HG03135 (cell line): ENCODE measurements around the gene GYPB.
"Not testable (repeated sequence)": the region's sequence is repeated elsewhere in the genome, so short reads cannot be mapped to it uniquely, and the experiment has no call there.

ENCODE experiments used
- ATAC-seq: cut with Tn5 transposase; IDR thresholded peaks from one replicate; pipeline ENCODE4 v1.9.1; 2021; ENCODE audit warnings: mild to moderate bottlenecking, moderate library complexity; ENCODE audit not compliant: unreplicated experiment

The GYPB gene

GRCh38 chr4:143950185-143950584 is 69.0 kb downstream of the GYPB start:
- ATAC-seq: not testable (repeated sequence)

GRCh38 chr4:143947493-143947892 is 71.7 kb downstream of the GYPB start:
- ATAC-seq: not testable (repeated sequence)
